Natural killer cell (primary cell): Measurements from ENCODE around the gene P2RX6. TPM values are rescaled to one million over a fixed set of nuclear protein-coding genes. Genes with fewer than 3 reads are reported as not detected.

Experiments
- ATAC-seq, 3 donors: fragments of 150-1000 bp in 2 of 3; fragments of 200-7000 bp in 1 of 3; cut with Tn5 transposase; 1 replicate in 1 of 3; 2 replicates in 2 of 3; pipeline ENCODE4 v1.10.0; 2021; ENCODE audit warnings: mild to moderate bottlenecking in 2 of 3, moderate library complexity in 2 of 3
- DNase-seq, 2 donors: peaks; one replicate each; pipeline versions ENCODE4 v3.0.0 to v3.0.0-alpha.2; 2013 to 2021; ENCODE audit warnings: mixed read lengths in 1 of 2
- H3K27ac ChIP-seq: one replicate; pipeline ENCODE4 v1.5.1; 2013; ENCODE audit warnings: mild to moderate bottlenecking, low read length
- H3K27me3 ChIP-seq: one replicate; pipeline ENCODE4 v1.6.1; 2013; ENCODE audit warnings: low read length; ENCODE audit not compliant: control insufficient read depth, insufficient read depth
- H3K36me3 ChIP-seq: one replicate; pipeline ENCODE4 v1.6.1; 2013; ENCODE audit warnings: low read length; ENCODE audit not compliant: control insufficient read depth, insufficient read depth
- H3K4me1 ChIP-seq: one replicate; pipeline ENCODE4 v1.6.1; 2013; ENCODE audit warnings: low read length; ENCODE audit not compliant: control insufficient read depth, insufficient read depth
- H3K4me3 ChIP-seq: one replicate; pipeline ENCODE4 v1.5.1; 2013; ENCODE audit warnings: low read length
- H3K9me3 ChIP-seq: one replicate; pipeline ENCODE4 v1.6.1; 2013; ENCODE audit warnings: low read length; ENCODE audit not compliant: control insufficient read depth, insufficient read depth
- H3K27ac Mint-ChIP-seq, 2 donors: one replicate each; pipeline ENCODE4 v1.8.0; 2022; ENCODE audit warnings: mild to moderate bottlenecking in 2 of 2, mixed read lengths in 2 of 2, moderate library complexity in 1 of 2
- H3K27me3 Mint-ChIP-seq, 2 donors: one replicate each; pipeline ENCODE4 v1.8.0; 2022; ENCODE audit warnings: low read depth in 2 of 2, mixed read lengths in 2 of 2
- H3K36me3 Mint-ChIP-seq: one replicate; pipeline ENCODE4 v1.8.0; 2022; ENCODE audit warnings: mixed read lengths
- H3K4me1 Mint-ChIP-seq, 2 donors: one replicate each; pipeline ENCODE4 v1.8.0; 2022; ENCODE audit warnings: mixed read lengths in 2 of 2
- H3K4me3 Mint-ChIP-seq: one replicate; pipeline ENCODE4 v1.8.0; 2022; ENCODE audit warnings: mild to moderate bottlenecking, moderate library complexity, mixed read lengths
- H3K9me3 Mint-ChIP-seq, 2 donors: one replicate each; pipeline ENCODE4 v1.8.0; 2022; ENCODE audit warnings: mixed read lengths in 2 of 2
- WGBS: methylation state at CpG from one replicate; pipeline ENCODE4 v1.1.7; 2013; ENCODE audit warnings: missing lambda C conversion rate; ENCODE audit not compliant: insufficient coverage; 5-methylcytosine and 5-hydroxymethylcytosine counted together
- intact Hi-C: fragments of 100-400 bp; cut with micrococcal nuclease; formaldehyde crosslinking; loops from one replicate; pipeline ENCODE4 v1.14.2; 2022
- total RNA-seq, 4 donors: library from RNA; stranded (reverse); fragments of 120-200 nt in 1 of 4; gene quantifications; one replicate each; pipeline versions ENCODE4 v1.2.3 to v1.2.4, GENCODE V29; 2013 to 2022
- TF ChIP-seq, protein P1 (sequence below): fragments of 200-600 bp; IDR thresholded peaks from one replicate; pipeline ENCODE4 v1.8.0; 2022; ENCODE audit warnings: antibody characterized with exemption

The P2RX6 gene
- total RNA-seq, 3 donors from 2014 or later (not counting 1 experiment from before 2014, with no cell fraction given) = 0.14 to 0.93 (median 0.18) TPM

DNA sequence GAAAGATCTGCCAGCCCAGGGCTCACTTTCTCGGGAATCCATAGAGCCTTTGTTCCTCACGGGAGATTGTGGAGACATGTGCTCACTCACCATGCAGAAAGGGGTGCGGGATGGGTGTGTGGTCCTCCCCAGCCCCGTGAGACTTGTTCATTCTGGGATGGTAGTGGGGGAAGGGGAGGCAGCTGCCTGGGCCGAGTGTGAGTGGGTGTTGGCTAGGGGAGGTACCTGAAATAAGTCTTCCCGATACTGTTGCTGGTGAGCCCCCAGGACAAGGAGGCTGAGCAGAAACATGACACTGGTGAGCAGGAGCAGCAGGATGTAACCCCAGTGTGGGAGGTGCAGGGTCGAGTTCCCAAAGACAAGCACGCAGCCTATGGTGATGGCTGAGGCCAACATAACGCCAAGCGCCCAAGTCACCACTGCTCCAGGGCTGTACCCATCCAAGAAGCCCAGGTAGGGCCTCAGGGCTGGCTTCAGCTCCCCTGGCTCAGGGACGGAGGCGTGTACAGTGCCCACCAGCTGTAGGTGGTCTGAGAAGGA is 14.6 kb downstream of the P2RX6 start:
- ATAC-seq (no peak), DNase-seq (no peak)
- Mint-ChIP-seq H3K4me3 (no peak overlapping the region), H3K27ac (no peak overlapping the region), H3K9me3 (no peaks in the 10 kb centered on the region), H3K36me3 (no peaks in the 10 kb centered on the region), H3K4me1 (peaks cover 6 to 14% of the 10 kb centered on the region in 2 donors), H3K27me3 (peaks cover 10 to 25% of the 10 kb centered on the region in 2 donors)
- Histone ChIP-seq H3K36me3 (no peaks in the 10 kb centered on the region), H3K4me1 (peaks cover 19% of the 10 kb centered on the region), H3K27ac (no peak overlapping the region), H3K27me3 (peaks cover 6% of the 10 kb centered on the region), H3K4me3 (no peak overlapping the region), H3K9me3 (no peaks in the 10 kb centered on the region)
- TF ChIP-seq, protein P1, sequence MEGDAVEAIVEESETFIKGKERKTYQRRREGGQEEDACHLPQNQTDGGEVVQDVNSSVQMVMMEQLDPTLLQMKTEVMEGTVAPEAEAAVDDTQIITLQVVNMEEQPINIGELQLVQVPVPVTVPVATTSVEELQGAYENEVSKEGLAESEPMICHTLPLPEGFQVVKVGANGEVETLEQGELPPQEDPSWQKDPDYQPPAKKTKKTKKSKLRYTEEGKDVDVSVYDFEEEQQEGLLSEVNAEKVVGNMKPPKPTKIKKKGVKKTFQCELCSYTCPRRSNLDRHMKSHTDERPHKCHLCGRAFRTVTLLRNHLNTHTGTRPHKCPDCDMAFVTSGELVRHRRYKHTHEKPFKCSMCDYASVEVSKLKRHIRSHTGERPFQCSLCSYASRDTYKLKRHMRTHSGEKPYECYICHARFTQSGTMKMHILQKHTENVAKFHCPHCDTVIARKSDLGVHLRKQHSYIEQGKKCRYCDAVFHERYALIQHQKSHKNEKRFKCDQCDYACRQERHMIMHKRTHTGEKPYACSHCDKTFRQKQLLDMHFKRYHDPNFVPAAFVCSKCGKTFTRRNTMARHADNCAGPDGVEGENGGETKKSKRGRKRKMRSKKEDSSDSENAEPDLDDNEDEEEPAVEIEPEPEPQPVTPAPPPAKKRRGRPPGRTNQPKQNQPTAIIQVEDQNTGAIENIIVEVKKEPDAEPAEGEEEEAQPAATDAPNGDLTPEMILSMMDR = no peak
- intact Hi-C loops = no loop called here
- WGBS = 87% methylated on average over 12 of the region's 12 CpGs

DNA sequence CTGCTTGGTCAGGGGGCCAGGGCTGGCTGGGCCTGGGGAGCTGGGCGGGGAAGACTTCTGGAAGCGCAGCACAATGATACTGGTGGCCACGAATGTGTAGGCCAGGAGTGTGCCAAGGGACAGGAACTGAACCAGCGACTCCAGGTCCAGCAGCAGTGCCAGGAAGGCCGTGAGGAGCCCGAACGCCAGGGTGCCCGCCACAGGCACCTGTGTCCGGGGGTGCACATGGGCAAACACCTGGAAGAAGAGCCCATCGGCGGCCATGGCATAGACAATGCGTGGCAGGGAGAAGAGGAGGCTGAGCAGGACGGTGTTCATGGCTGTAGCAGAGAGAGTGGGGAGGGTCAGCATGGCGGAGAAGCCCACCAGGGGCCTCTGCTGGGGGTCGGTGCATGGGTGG is 15.1 kb downstream of the P2RX6 start:
- Mint-ChIP-seq H3K27ac (no peak overlapping the region), H3K27me3 (peaks cover 10 to 26% of the 10 kb centered on the region in 2 donors), H3K4me3 (no peak overlapping the region), H3K36me3 (no peaks in the 10 kb centered on the region), H3K9me3 (no peaks in the 10 kb centered on the region), H3K4me1 (peaks cover 6 to 13% of the 10 kb centered on the region in 2 donors)
- intact Hi-C loops = no loop called here
- no peak for ATAC-seq
- Histone ChIP-seq H3K4me1 (peaks cover 19% of the 10 kb centered on the region), H3K36me3 (no peaks in the 10 kb centered on the region), H3K9me3 (no peaks in the 10 kb centered on the region), H3K4me3 (no peak overlapping the region), H3K27ac (no peak overlapping the region), H3K27me3 (peaks cover 6% of the 10 kb centered on the region)
- WGBS = 90% methylated on average over 15 of the region's 15 CpGs
- TF ChIP-seq, protein P1 = no peak
- DNase-seq = no peak

DNA sequence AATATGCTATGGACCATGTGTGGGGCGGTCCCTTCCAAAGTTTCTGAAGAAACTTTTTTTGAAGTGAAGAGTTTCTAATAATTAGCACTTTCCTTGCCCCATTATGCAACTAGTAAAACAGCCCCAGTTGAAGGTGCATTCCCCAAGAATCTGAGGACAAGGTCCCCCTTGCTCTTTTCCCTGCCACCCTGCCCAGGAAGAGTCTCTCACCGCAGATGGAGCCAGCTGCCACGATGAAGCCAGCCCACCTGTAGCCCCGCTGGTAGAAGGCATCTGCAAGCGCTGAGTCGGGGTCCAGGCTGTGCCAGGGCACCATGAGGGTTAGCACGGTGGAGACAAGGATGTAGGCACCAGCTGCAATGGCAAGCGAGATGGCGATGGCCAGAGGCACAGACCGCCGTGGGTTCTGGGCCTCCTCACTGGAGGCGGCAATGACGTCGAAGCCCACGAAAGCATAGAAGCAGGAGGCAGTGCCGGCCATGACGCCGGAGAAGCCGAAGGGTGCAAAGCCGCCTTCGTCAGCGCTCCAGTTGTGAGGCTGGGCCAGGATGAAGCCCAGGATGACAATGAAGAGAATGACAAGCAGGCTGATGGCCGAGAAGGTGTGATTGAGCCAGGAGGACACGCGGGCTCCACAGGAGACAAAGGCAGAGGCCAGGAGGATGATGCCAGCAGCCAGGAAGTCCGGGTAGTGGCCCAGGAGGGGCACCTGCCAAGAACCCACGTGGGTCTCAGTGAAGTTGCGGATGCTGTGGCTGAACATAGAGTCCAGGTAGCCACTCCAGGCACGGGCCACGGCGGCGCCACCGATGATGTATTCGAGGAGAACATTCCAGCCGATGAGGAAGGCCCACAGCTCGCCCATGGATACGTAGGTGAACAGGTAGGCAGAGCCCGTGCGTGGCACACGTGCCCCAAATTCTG is 15.9 kb downstream of the P2RX6 start:
- H3K4me1 Mint-ChIP-seq = peaks cover 0 to 4% of the 10 kb centered on the region in 2 donors
- ATAC-seq (no peak), DNase-seq (no peak)
- Histone ChIP-seq H3K9me3 (no peaks in the 10 kb centered on the region), H3K4me1 (peaks cover 10% of the 10 kb centered on the region), H3K27me3 (peaks cover 6% of the 10 kb centered on the region), H3K4me3 (no peak overlapping the region), H3K27ac (no peak overlapping the region), H3K36me3 (no peaks in the 10 kb centered on the region)
- no peaks in the 10 kb centered on the region for H3K36me3 Mint-ChIP-seq
- intact Hi-C loops = no loop called here
- peak overlapping the region; percentile 49 for H3K4me3 Mint-ChIP-seq
- no peak overlapping the region for H3K27ac Mint-ChIP-seq
- WGBS = 92% methylated on average over 39 of the region's 40 CpGs
- H3K27me3 Mint-ChIP-seq = peaks cover 10 to 26% of the 10 kb centered on the region in 2 donors
- TF ChIP-seq, protein P1 = no peak
- H3K9me3 Mint-ChIP-seq = no peaks in the 10 kb centered on the region
